Ovary (tissue), 9 donors: ENCODE measurements around the gene VSTM1. TPM values are rescaled to one million over a fixed set of nuclear protein-coding genes. Genes with fewer than 3 reads are reported as not detected.

Experiments used
- DNase-seq, 5 donors: peaks; one replicate each; pipeline ENCODE4 v3.0.0-alpha.2; 2019 to 2020
- H3K27ac ChIP-seq, 2 donors: fragments of 200-600 bp; one replicate each; pipeline versions ENCODE4 v1.5.1 to v1.8.0; 2019 to 2022
- H3K27me3 ChIP-seq: fragments of 200-600 bp; one replicate; pipeline ENCODE4 v1.8.0; 2022
- H3K36me3 ChIP-seq: fragments of 200-600 bp; sonication (generic); one replicate; pipeline ENCODE4 v1.5.1; 2019
- H3K4me1 ChIP-seq: one replicate; pipeline ENCODE4 v1.8.1; 2013; ENCODE audit warnings: mild to moderate bottlenecking, moderate library complexity; ENCODE audit not compliant: insufficient read depth
- H3K4me3 ChIP-seq: fragments of 200-600 bp; sonication (generic); one replicate; pipeline ENCODE4 v1.5.1; 2017
- H3K9me3 ChIP-seq, 2 donors: fragments of 200-600 bp in 1 of 2; sonication (generic) in 1 of 2; one replicate each; pipeline versions ENCODE4 v1.5.1 to v1.8.1; 2013 to 2019; ENCODE audit warnings: mild to moderate bottlenecking in 1 of 2, moderate library complexity in 1 of 2
- EP300 ChIP-seq: sonication (generic); formaldehyde crosslinking; IDR thresholded peaks from one replicate; pipeline ENCODE4 v1.6.1; 2017; ENCODE audit warnings: antibody characterized with exemption
- POLR2A ChIP-seq: fragments of 450-650 bp; IDR thresholded peaks from one replicate; pipeline ENCODE4 v1.6.1; 2017; ENCODE audit warnings: antibody characterized with exemption, mild to moderate bottlenecking, moderate library complexity
- WGBS, 3 donors: extraction: QIAGEN DNeasy Blood & Tissue Kit in 1 of 3; methylation state at CpG; one replicate each; pipeline versions ENCODE4 v1.1.5 to v1.1.7; 2013 to 2017; 5-methylcytosine and 5-hydroxymethylcytosine counted together
- intact Hi-C, 4 donors: fragments of 100-400 bp; cut with DNase I; formaldehyde crosslinking; loops; one replicate each; pipeline versions ENCODE4 v1.11.0 to v1.15.1; 2022 to 2023
- polyA plus RNA-seq, 2 donors: library from polyadenylated mRNA; stranded (reverse); fragments of 200-250 nt in 1 of 2; fragments of 350-450 nt in 1 of 2; fragmentation: Illumina TruSeq in 1 of 2; extraction: RNeasy Lipid Tissue Mini Kit (QIAGEN cat#74804) in 1 of 2; gene quantifications; one replicate each; pipeline ENCODE4 v1.2.3, GENCODE V29; 2013 to 2014
- total RNA-seq, 7 donors: library from RNA; depleted of rRNA in 2 of 7; stranded (reverse); fragments of >200 nt in 2 of 7; fragmentation: NEBNext Ultra II Directional in 3 of 7; extraction: Animal tissue kit (Norgen Biotek cat#: 25700) in 3 of 7; gene quantifications; one replicate each; pipeline versions ENCODE4 v1.1.0 to v1.2.4, GENCODE V29; 2016 to 2023
- TF ChIP-seq, protein P1 (sequence below), 3 donors: fragments of 450-650 bp in 2 of 3; fragments of 200-600 bp in 1 of 3; IDR thresholded peaks; one replicate each; pipeline versions ENCODE4 v1.5.1 to v1.8.0; 2016 to 2022; ENCODE audit warnings: antibody characterized with exemption in 3 of 3, mild to moderate bottlenecking in 1 of 3
- donor health status: DM: no; HTN: no; CAD: no; lungs with moderate emphysema.
- donor health status: DM: no; HTN: no; CAD: no.
- donor health status: Bipolar disorder and iron deficiency.
- donor health status: DM: yes; HTN: yes; CAD: no.
- donor health status: DM: no; HTN: no; CAD: no.
- donor health status: DM: yes; HTN: yes; CAD: no.

The VSTM1 gene
- total and polyA plus RNA-seq, 9 donors = not detected

DNA sequence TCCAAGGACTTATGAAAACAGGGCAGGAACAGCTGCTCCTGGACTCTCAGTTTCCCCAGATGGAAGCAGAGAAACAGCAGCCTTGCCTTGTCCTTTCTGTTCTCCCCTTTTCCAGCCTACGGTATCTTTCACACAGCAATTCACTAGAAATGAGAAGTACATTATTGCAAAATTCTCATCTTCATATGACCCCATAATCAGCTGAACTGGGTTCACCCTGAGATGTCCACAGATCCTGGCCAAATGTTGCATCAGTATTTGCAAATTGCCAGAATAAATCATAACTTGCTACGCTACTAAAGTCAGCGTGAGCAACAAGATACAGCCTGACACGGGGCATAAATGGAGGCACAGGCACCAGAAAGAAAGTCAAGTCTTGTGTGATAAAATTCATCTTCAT lies 16.1 kb downstream of the VSTM1 start:
- H3K36me3 ChIP-seq = no peaks in the 10 kb centered on the region
- intact Hi-C loops = no loop called here
- H3K27me3 ChIP-seq = no peaks in the 10 kb centered on the region
- H3K4me1 ChIP-seq = no peaks in the 10 kb centered on the region
- WGBS, 3 donors = 79 to 83% (median 82%) methylated on average over 4 of the region's 4 CpGs
- no peak overlapping the region for H3K27ac ChIP-seq
- TF ChIP-seq, protein P1, sequence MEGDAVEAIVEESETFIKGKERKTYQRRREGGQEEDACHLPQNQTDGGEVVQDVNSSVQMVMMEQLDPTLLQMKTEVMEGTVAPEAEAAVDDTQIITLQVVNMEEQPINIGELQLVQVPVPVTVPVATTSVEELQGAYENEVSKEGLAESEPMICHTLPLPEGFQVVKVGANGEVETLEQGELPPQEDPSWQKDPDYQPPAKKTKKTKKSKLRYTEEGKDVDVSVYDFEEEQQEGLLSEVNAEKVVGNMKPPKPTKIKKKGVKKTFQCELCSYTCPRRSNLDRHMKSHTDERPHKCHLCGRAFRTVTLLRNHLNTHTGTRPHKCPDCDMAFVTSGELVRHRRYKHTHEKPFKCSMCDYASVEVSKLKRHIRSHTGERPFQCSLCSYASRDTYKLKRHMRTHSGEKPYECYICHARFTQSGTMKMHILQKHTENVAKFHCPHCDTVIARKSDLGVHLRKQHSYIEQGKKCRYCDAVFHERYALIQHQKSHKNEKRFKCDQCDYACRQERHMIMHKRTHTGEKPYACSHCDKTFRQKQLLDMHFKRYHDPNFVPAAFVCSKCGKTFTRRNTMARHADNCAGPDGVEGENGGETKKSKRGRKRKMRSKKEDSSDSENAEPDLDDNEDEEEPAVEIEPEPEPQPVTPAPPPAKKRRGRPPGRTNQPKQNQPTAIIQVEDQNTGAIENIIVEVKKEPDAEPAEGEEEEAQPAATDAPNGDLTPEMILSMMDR (IDR thresholded peaks at IDR 0.05) = no peak
- TF ChIP-seq POLR2A (no peak), EP300 (no peak)
- H3K9me3 ChIP-seq = no peaks in the 10 kb centered on the region
- no peak for DNase-seq
- H3K4me3 ChIP-seq = no peak overlapping the region

DNA sequence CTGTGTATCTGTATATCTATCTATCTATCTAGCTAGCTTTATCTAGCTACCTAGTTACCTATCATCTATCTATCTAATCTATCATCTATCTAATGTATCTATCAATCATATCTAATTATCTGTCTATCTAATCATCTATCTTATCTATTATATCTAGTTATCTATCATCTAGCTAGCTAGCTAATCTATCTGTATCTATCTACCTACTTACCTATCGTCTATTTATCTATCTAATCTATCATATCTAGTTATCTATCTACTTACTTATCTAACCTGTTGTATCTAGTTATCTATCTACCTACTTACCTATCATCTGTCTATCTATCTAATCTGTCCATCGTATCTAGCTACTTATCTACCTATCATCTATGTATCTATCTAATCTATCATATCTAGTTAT lies 17.9 kb downstream of the VSTM1 start:
- WGBS, 3 donors = 80 to 93% (median 85%) methylated on average over 2 of the region's 2 CpGs
- Histone ChIP-seq H3K4me3 (no peak overlapping the region), H3K27ac (no peak overlapping the region), H3K27me3 (no peaks in the 10 kb centered on the region), H3K36me3 (no peaks in the 10 kb centered on the region), H3K9me3 (no peaks in the 10 kb centered on the region), H3K4me1 (no peaks in the 10 kb centered on the region)
- intact Hi-C loops = no loop called here
- TF ChIP-seq, protein P1 (IDR thresholded peaks at IDR 0.05) = no peak
- no peak for TF ChIP-seq EP300
- DNase-seq = no peak

- TF ChIP-seq POLR2A (no peak), EP300 (no peak)
- TF ChIP-seq, protein P1 (IDR thresholded peaks at IDR 0.05) = no peak
- H3K27me3 ChIP-seq = no peaks in the 10 kb centered on the region
Observed at GRCh38 chr19:54042989-54043388, 20.7 kb downstream of the VSTM1 start.

DNA sequence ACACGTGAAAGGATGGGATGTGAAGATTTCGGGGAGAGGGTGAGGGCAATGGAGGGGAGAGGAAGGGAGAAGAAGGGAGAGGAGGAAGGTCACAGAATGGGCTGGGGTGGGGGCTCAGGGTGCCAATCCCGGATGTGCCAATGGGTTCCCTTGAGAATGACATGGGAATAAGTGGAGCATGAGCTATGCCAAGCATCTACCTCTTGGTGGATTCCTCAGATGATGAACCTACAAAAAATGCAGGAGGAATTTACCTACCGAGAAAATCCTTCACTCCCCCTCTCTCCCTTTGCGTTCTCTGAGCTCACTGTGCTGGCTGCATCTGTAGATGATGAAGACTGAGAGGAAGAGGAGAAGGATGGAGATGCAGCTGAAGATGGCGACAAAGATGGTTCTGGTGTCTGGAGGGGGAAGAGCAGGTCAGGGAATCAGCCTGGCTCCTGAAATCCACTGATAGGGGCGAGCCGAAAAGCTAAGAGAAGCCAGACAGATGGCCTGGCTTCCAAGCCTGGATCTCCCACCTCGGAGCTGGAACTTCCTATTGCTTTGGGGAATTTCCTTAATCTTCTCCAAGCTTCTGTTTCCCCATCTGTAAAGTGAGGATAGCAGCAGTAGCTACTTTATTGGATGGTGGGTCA lies 21.6 kb downstream of the VSTM1 start:
- no peak for DNase-seq
- 53 to 59% (median 53%) methylated on average over 9 of the region's 9 CpGs for WGBS, 3 donors
- intact Hi-C loops = no loop called here
- Histone ChIP-seq H3K4me1 (no peaks in the 10 kb centered on the region), H3K36me3 (no peaks in the 10 kb centered on the region), H3K27ac (no peak overlapping the region), H3K9me3 (no peaks in the 10 kb centered on the region), H3K4me3 (no peak overlapping the region), H3K27me3 (no peaks in the 10 kb centered on the region)
- TF ChIP-seq, protein P1 (IDR thresholded peaks at IDR 0.05) = no peak
- TF ChIP-seq EP300 (no peak), POLR2A (no peak)

More at GRCh38 chr19:54042989-54043388, 20.7 kb downstream of the VSTM1 start:
- intact Hi-C loops = no loop called here
- Histone ChIP-seq H3K4me1 (no peaks in the 10 kb centered on the region), H3K9me3 (no peaks in the 10 kb centered on the region), H3K4me3 (no peak overlapping the region), H3K27ac (no peak overlapping the region), H3K36me3 (no peaks in the 10 kb centered on the region)
- DNase-seq = no peak
- 74 to 80% (median 74%) methylated on average over 3 of the region's 3 CpGs for WGBS, 3 donors
